ENCODE results near the gene RAP1GAP2.

- TF ChIP-seq, protein P1, sequence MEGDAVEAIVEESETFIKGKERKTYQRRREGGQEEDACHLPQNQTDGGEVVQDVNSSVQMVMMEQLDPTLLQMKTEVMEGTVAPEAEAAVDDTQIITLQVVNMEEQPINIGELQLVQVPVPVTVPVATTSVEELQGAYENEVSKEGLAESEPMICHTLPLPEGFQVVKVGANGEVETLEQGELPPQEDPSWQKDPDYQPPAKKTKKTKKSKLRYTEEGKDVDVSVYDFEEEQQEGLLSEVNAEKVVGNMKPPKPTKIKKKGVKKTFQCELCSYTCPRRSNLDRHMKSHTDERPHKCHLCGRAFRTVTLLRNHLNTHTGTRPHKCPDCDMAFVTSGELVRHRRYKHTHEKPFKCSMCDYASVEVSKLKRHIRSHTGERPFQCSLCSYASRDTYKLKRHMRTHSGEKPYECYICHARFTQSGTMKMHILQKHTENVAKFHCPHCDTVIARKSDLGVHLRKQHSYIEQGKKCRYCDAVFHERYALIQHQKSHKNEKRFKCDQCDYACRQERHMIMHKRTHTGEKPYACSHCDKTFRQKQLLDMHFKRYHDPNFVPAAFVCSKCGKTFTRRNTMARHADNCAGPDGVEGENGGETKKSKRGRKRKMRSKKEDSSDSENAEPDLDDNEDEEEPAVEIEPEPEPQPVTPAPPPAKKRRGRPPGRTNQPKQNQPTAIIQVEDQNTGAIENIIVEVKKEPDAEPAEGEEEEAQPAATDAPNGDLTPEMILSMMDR (IDR thresholded peaks at IDR 0.05), result no peak
- no peak for TF ChIP-seq POLR2A (IDR thresholded peaks at IDR 0.05)
Measured at GRCh38 chr17:2805961-2806360, 9.7 kb downstream of the RAP1GAP2 start.
